Cardiac muscle cell (in vitro differentiated cells and primary cell): Measurements from ENCODE around the gene COL28A1. TPM values are rescaled to one million over a fixed set of nuclear protein-coding genes. Genes with fewer than 3 reads are reported as not detected.

Experiments used
- DNase-seq, 2 donors: peaks; one replicate each; pipeline versions ENCODE4 v3.0.0 to v3.0.0-alpha.2; 2010 to 2017; ENCODE audit warnings: low read depth in 1 of 2, low spot score in 1 of 2
- H3K27ac ChIP-seq: fragments of 200-600 bp; sonication (generic); 2 replicates; pipeline ENCODE4 v1.5.1; 2016
- H3K27me3 ChIP-seq: fragments of 200-600 bp; sonication (generic); 2 replicates; pipeline ENCODE4 v1.6.0; 2016; ENCODE audit warnings: control low read depth
- H3K36me3 ChIP-seq: fragments of 200-600 bp; sonication (generic); 2 replicates; pipeline ENCODE4 v1.5.1; 2016; ENCODE audit warnings: control low read depth
- H3K4me1 ChIP-seq: fragments of 200-600 bp; sonication (generic); 2 replicates; pipeline ENCODE4 v1.8.1; 2017; ENCODE audit warnings: low read depth, mild to moderate bottlenecking, mixed run types
- H3K4me3 ChIP-seq: fragments of 200-600 bp; sonication (generic); 2 replicates; pipeline ENCODE4 v1.5.1; 2016; ENCODE audit warnings: mild to moderate bottlenecking
- H3K9me3 ChIP-seq: fragments of 200-600 bp; sonication (generic); 2 replicates; pipeline ENCODE4 v1.5.1; 2017; ENCODE audit warnings: low read depth, mild to moderate bottlenecking, control low read depth
- CTCF ChIP-seq: IDR thresholded peaks from 2 replicates; pipeline ENCODE4 v1.5.1; 2012; ENCODE audit warnings: low read depth, mild to moderate bottlenecking, low read length
- polyA plus RNA-seq: library from polyadenylated mRNA; unstranded; fragments of >200 nt; fragmentation: Nextera tagmentation; extraction: Ambion mirVana; gene quantifications from 2 replicates; pipeline ENCODE4 v1.2.1, GENCODE V29; 2016
- total RNA-seq: library from RNA; depleted of rRNA; stranded (reverse); fragments of >200 nt; gene quantifications from 2 replicates; pipeline ENCODE4 v1.2.3, GENCODE V29; 2016

The COL28A1 gene
- total and polyA plus RNA-seq, 2 experiments from 2014 or later: 0.65 to 0.83 TPM

- Histone ChIP-seq H3K9me3 (no peaks in the 10 kb centered on the region), H3K27me3 (no peaks in the 10 kb centered on the region), H3K4me3 (no peak overlapping the region), H3K36me3 (no peaks in the 10 kb centered on the region), H3K4me1 (no peaks in the 10 kb centered on the region), H3K27ac (no peak overlapping the region)
- no peak for DNase-seq
- no peak for TF ChIP-seq CTCF
Observed at GRCh38 chr7:7557252-7557651, 21.6 kb upstream of the COL28A1 start.

- Histone ChIP-seq H3K27me3 (no peaks in the 10 kb centered on the region), H3K4me3 (no peak overlapping the region), H3K4me1 (no peaks in the 10 kb centered on the region), H3K27ac (no peak overlapping the region), H3K9me3 (no peaks in the 10 kb centered on the region), H3K36me3 (no peaks in the 10 kb centered on the region)
- TF ChIP-seq CTCF: no peak
- no peak for DNase-seq
Observed at GRCh38 chr7:7556852-7557251, 21.2 kb upstream of the COL28A1 start.

GRCh38 chr7:7554649-7555575 lies 19.2 kb upstream of the COL28A1 start:
- Histone ChIP-seq H3K36me3 (no peaks in the 10 kb centered on the region), H3K9me3 (no peaks in the 10 kb centered on the region), H3K27me3 (no peaks in the 10 kb centered on the region), H3K4me3 (no peak overlapping the region), H3K27ac (no peak overlapping the region), H3K4me1 (no peaks in the 10 kb centered on the region)
- TF ChIP-seq CTCF: no peak
- no peak for DNase-seq

- DNase-seq: peak in 1 of 2 donors; percentile 32
- H3K4me1 ChIP-seq: no peaks in the 10 kb centered on the region
- no peak for TF ChIP-seq CTCF
- H3K4me3 ChIP-seq: no peak overlapping the region
- H3K27me3 ChIP-seq: no peaks in the 10 kb centered on the region
- no peak overlapping the region for H3K27ac ChIP-seq
- no peaks in the 10 kb centered on the region for H3K9me3 ChIP-seq
- H3K36me3 ChIP-seq: no peaks in the 10 kb centered on the region
Observed at GRCh38 chr7:7554021-7554432, 18.4 kb upstream of the COL28A1 start.

- H3K9me3 ChIP-seq: no peaks in the 10 kb centered on the region
- no peaks in the 10 kb centered on the region for H3K4me1 ChIP-seq
- no peaks in the 10 kb centered on the region for H3K36me3 ChIP-seq
- no peak for DNase-seq
- H3K27ac ChIP-seq: no peak overlapping the region
- no peaks in the 10 kb centered on the region for H3K27me3 ChIP-seq
- no peak for TF ChIP-seq CTCF
- H3K4me3 ChIP-seq: no peak overlapping the region
Observed at GRCh38 chr7:7553386-7553785, 17.7 kb upstream of the COL28A1 start.
